Measurements from ENCODE around the gene PPARD. TPM values are rescaled to one million over a fixed set of nuclear protein-coding genes. Genes with fewer than 3 reads are reported as not detected.

The PPARD gene
- total RNA-seq, 1 donor from 2014 or later, result 30.2 TPM

DNA sequence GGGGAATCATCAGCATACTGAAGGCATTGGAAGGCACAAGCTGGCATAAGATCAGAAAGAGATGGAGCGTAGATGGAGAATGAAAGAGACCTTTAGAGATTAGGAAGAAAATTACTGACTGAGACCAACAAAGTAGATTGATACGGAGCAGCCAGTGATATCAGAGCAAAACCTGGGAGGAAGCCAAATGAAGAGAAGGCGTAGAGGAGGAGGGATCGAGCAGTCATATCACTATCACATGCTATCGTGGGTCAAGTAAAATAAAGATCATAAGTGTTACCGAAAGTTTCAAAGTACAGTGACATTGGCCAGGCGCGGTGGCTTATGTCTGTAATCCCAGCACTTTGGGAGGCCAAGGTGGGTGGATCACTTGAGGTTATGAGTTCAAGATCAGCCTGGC lies 56.2 kb downstream of the PPARD start:
- Histone ChIP-seq H3K27me3 (ENCODE audit: low read depth) (no peaks in the 10 kb centered on the region), H3K9me3 (no peaks in the 10 kb centered on the region), H3K4me1 (peaks cover 21% of the 10 kb centered on the region), H3K4me3 (no peak overlapping the region), H3K27ac (no peak overlapping the region), H3K36me3 (peaks cover 3% of the 10 kb centered on the region)
- DNase-seq (no peak), ATAC-seq (no peak)
- TF ChIP-seq, protein P1, sequence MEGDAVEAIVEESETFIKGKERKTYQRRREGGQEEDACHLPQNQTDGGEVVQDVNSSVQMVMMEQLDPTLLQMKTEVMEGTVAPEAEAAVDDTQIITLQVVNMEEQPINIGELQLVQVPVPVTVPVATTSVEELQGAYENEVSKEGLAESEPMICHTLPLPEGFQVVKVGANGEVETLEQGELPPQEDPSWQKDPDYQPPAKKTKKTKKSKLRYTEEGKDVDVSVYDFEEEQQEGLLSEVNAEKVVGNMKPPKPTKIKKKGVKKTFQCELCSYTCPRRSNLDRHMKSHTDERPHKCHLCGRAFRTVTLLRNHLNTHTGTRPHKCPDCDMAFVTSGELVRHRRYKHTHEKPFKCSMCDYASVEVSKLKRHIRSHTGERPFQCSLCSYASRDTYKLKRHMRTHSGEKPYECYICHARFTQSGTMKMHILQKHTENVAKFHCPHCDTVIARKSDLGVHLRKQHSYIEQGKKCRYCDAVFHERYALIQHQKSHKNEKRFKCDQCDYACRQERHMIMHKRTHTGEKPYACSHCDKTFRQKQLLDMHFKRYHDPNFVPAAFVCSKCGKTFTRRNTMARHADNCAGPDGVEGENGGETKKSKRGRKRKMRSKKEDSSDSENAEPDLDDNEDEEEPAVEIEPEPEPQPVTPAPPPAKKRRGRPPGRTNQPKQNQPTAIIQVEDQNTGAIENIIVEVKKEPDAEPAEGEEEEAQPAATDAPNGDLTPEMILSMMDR (IDR thresholded peaks at IDR 0.05), result no peak
- intact Hi-C loops (cut with DNase I), result no loop called here

- DNase-seq (no peak), ATAC-seq (no peak)
- intact Hi-C loops (cut with DNase I), result no loop called here
- Histone ChIP-seq H3K36me3 (peaks cover 3% of the 10 kb centered on the region), H3K4me3 (no peak overlapping the region), H3K27ac (no peak overlapping the region), H3K4me1 (peaks cover 13% of the 10 kb centered on the region), H3K9me3 (no peaks in the 10 kb centered on the region), H3K27me3 (ENCODE audit: low read depth) (no peaks in the 10 kb centered on the region)
- TF ChIP-seq, protein P1 (IDR thresholded peaks at IDR 0.05), result no peak
These were observed 57.8 kb downstream of the PPARD start for GRCh38 chr6:35400111-35400510.

DNA sequence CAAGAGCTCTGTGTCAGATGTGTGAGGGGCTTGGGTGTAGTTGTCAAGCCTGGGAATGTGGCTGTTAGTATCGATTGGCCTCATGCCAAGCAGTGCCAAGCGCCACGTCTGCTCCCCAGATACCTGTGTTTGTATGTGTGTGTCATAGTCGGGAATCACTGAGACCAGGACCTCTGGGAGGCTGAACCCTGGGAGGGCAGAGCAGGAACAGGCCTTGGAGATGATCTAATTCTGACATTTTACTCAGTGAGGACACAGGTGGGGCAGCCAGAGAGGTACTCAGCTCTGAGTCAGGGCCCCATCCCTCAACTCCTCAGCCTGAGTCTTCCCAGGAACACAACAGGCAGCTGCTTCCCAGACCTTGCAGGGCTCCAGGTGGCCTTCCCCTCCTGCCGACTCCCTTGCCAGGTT lies 58.5 kb downstream of the PPARD start:
- no peaks in the 10 kb centered on the region for H3K27me3 ChIP-seq (ENCODE audit: low read depth)
- no peak overlapping the region for H3K4me3 ChIP-seq
- H3K9me3 ChIP-seq, result no peaks in the 10 kb centered on the region
- peaks cover 13% of the 10 kb centered on the region for H3K4me1 ChIP-seq
- TF ChIP-seq, protein P1 (IDR thresholded peaks at IDR 0.05), result no peak
- ATAC-seq (peak; percentile 7 to 49), DNase-seq (no peak)
- intact Hi-C loops (cut with DNase I), result no loop called here
- peaks cover 3% of the 10 kb centered on the region for H3K36me3 ChIP-seq
- peak overlapping the region; percentile 20 for H3K27ac ChIP-seq

GRCh38 chr6:35401514-35401913 lies 59.2 kb downstream of the PPARD start:
- Histone ChIP-seq H3K4me3 (no peak overlapping the region), H3K27me3 (ENCODE audit: low read depth) (no peaks in the 10 kb centered on the region), H3K4me1 (peaks cover 13% of the 10 kb centered on the region), H3K27ac (peak overlapping the region; percentile 20), H3K9me3 (no peaks in the 10 kb centered on the region), H3K36me3 (peaks cover 3% of the 10 kb centered on the region)
- intact Hi-C loops (cut with DNase I), result no loop called here
- TF ChIP-seq, protein P1 (IDR thresholded peaks at IDR 0.05), result no peak
- ATAC-seq (peak; percentile 88 to 91), DNase-seq (peak; percentile 77)

DNA sequence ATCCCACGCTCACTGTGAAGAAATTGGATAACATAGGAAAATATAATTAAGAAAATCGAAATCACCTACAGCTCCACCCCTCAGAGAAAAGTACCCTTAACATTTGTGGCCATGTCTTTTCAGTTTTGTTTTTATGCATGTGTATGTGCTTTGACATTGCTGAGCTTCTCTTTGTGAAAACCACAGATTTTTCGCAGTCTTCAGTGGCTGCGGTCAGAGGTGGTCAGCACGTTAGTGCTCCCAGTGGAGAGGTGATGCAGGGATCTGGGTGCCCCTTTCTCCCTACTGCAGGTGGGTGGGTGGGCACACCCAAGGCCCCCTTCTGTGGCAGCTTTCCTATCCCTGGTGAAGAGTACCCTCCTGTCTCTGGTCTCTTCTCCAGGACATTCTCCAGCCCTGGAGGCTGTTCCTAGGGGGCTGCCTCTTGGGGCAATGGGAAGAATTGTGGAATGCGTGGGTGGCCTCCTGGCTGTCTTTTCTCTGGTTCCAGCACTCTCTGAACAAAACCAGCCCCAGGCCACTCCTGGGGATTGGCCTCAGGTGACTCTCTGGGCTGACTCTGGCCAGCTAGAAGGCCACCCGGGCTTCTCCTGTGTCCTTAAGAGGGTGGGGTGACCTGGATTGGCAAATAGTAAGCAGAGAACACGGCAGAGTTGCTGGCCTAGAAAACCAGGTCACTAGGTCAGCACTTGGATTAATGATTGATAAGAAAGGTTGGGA lies 59.9 kb downstream of the PPARD start:
- H3K27me3 ChIP-seq (ENCODE audit: low read depth), result no peaks in the 10 kb centered on the region
- TF ChIP-seq, protein P1 (IDR thresholded peaks at IDR 0.05), result no peak
- intact Hi-C loops (cut with DNase I), result no loop called here
- no peaks in the 10 kb centered on the region for H3K9me3 ChIP-seq
- ATAC-seq (peak; percentile 63 to 72), DNase-seq (no peak)
- H3K4me1 ChIP-seq, result peaks cover 13% of the 10 kb centered on the region
- H3K27ac ChIP-seq, result no peak overlapping the region
- peaks cover 3% of the 10 kb centered on the region for H3K36me3 ChIP-seq
- no peak overlapping the region for H3K4me3 ChIP-seq

All from lower lobe of right lung (tissue), 2 donors.